ENCODE results near the gene DDX1. TPM values are rescaled to one million over a fixed set of nuclear protein-coding genes. Genes with fewer than 3 reads are reported as not detected.

DDX1 gene
- total and polyA plus RNA-seq, 9 of the 15 experiments (the other 6 are each of a cell fraction or from before 2014, with no cell fraction given), result 116 to 277 (median 232) TPM

- Histone ChIP-seq H3K4me3 (no peak overlapping the region), H3K4me2 (ENCODE audit: insufficient read depth, low read length) (no peak overlapping the region), H3K4me1 (replicated peaks in 1 of 2; ENCODE audit: control insufficient read depth in 2 of 2, insufficient read depth in 2 of 2, low read length in 2 of 2) (no peaks in the 10 kb centered on the region; a peak in 1 of 5 replicates), H3K27ac (ENCODE audit: extremely low read depth, low read depth, low read length) (no peak overlapping the region), H3K36me3 (ENCODE audit: control insufficient read depth, insufficient read depth, low read length) (peaks cover 9% of the 10 kb centered on the region; the same call in 1 of the 3 replicates), H3K9me1 (ENCODE audit: control insufficient read depth, insufficient read depth, low read length) (no peaks in the 10 kb centered on the region), H4K20me1 (replicated peaks; ENCODE audit: control insufficient read depth, insufficient read depth, low read length) (no peaks in the 10 kb centered on the region), H3K9ac (ENCODE audit: insufficient read depth in 1 of 2, low read depth in 2 of 2, low read length in 2 of 2) (no peak overlapping the region), H3K27me3 (ENCODE audit: control insufficient read depth in 2 of 2, insufficient read depth in 2 of 2, low read length in 2 of 2) (peaks cover 8 to 22% of the 10 kb centered on the region in 2 experiments; a peak in 3 of 5 replicates), H2AFZ (ENCODE audit: low read depth, low read length) (no peak overlapping the region), H3K79me2 (ENCODE audit: control insufficient read depth, insufficient read depth, low read length) (no peaks in the 10 kb centered on the region), H3K9me3 (replicated peaks; ENCODE audit: control insufficient read depth, insufficient read depth, low read depth, low read length) (no peaks in the 10 kb centered on the region)
- in situ Hi-C loops (cut with MboI), result loop anchor here (10.0 kb wide), 1 partner anchor 851 kb away; no protein-coding TSS in a partner anchor
- 30% methylated on average over 4 of the region's 4 CpGs for WGBS (ENCODE audit: insufficient coverage, low coverage, missing lambda C conversion rate)
- no peak for TF ChIP-seq TSHZ1 (CRISPR knock-in tag; IDR thresholded peaks at IDR 0.05)
- no peak for TF ChIP-seq ZNF436 (CRISPR knock-in tag; IDR thresholded peaks at IDR 0.05)
- TF ChIP-seq KLF6 (CRISPR knock-in tag; IDR thresholded peaks at IDR 0.05; ENCODE audit: borderline replicate concordance), result no peak
- TF ChIP-seq GTF2E2 (tag; IDR thresholded peaks at IDR 0.05), result no peak
- TF ChIP-seq SREBF1 (IDR thresholded peaks at IDR 0.05; ENCODE audit: borderline replicate concordance, low read depth, low read length), result no peak
- TF ChIP-seq ZNF592 (IDR thresholded peaks at IDR 0.05), result no peak
- TF ChIP-seq ASH1L (IDR thresholded peaks at IDR 0.05; ENCODE audit: borderline replicate concordance, low read depth, partially characterized antibody), result no peak
- no peak for TF ChIP-seq SIN3B (IDR thresholded peaks at IDR 0.05; ENCODE audit: low read depth)
- CTCF ChIA-PET (ENCODE audit: low intra/inter-chr PET ratio), result no interaction called here
- BruUV-seq (replicated peaks), result no TSS peak
- DNase-seq (ENCODE audit: extremely low read depth in 1 of 4, low spot score in 3 of 4) (no peak), ATAC-seq (no peak), FAIRE-seq (no peak)
- POLR2A ChIA-PET, result interaction anchor here (1.0 to 1.3 kb wide), 3 partner anchors 15 to 18 kb away, joined by 3 to 4 read pairs (median 3); no protein-coding TSS in a partner anchor
- intact Hi-C loops (cut with micrococcal nuclease), result loop anchor here (5.0 kb wide), 1 partner anchor 88 kb away; no protein-coding TSS in a partner anchor
Measured at GRCh38 chr2:15643791-15644585, 52.3 kb downstream of the DDX1 start.

Measured in K562 (cell line).